GOT3 (cell line): ENCODE data around the gene SIRPD.
"Not testable (repeated sequence)": the region's sequence is repeated elsewhere in the genome, so short reads cannot be mapped to it uniquely, and the experiment has no call there.

Source experiments
- DNase-seq: peaks from one replicate; lab custom pipeline; 2025; ENCODE audit warnings: mixed read lengths; lab: John Stamatoyannopoulos, UW

Gene SIRPD

DNA sequence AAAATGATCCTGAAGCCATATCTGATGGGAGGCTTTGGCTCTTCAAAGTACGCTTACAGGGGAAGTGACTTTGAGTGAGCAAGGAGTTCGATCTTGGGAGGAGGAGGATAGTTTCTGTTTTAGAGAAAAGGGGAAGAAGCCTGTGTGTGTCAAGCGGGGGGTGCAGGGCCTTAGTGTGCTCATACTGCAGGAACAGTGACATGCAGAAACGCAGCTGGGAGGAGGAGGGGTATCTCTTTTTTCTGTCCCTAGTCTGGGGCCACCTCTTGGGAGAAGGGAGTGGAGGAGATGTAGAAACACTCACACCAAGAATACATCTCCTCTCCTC, 19.8 kb downstream of the SIRPD start:
- DNase-seq, result no peak

- no peak for DNase-seq
Observed at GRCh38 chr20:1536893-1537730, 20.4 kb downstream of the SIRPD start.

GRCh38 chr20:1535420-1536175, 21.9 kb downstream of the SIRPD start:
- no peak for DNase-seq

- DNase-seq, result no peak
Observed at GRCh38 chr20:1534526-1534925, 23.0 kb downstream of the SIRPD start.

GRCh38 chr20:1533059-1533458, 24.4 kb downstream of the SIRPD start:
- no peak for DNase-seq

DNA sequence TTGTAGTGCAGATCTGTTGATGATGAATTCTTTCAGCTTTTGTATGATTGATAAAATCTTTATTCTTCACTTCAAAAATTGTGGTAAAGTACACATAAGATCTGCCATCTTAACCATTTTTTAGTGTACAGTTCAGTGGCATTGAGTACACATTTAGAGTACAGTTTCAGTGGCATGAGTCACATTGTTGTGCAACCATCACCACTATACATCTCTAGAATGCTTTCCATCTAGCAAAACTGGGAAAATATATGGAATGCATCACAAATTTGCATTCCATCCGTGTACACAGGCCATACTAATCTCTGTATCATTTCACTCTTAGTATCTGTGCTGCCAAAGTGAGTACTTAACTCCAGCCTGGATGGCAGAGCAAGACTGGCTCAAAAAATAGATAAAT, 28.7 kb downstream of the SIRPD start:
- no peak for DNase-seq

DNA sequence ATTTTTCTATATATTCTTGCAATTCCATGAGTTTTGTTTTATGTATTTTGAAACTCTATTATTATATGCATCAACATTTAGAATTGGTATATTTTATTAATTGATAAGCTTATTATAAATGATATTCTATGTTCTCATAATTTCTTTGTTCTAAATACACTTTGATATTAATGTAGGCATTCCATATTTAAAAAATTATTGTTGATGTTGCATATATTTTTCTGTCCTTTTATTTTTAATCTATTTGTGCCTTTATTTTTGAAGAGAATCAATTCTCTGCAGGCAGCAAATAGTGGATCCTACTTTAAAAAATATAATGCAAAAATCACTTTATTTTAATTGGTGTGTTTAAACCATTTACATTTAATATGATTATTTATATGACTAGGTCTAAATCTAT, 29.6 kb downstream of the SIRPD start:
- no peak for DNase-seq

GRCh38 chr20:1526896-1527295, 30.6 kb downstream of the SIRPD start:
- no peak for DNase-seq

- no peak for DNase-seq
Observed at GRCh38 chr20:1526310-1526709, 31.2 kb downstream of the SIRPD start.

DNA sequence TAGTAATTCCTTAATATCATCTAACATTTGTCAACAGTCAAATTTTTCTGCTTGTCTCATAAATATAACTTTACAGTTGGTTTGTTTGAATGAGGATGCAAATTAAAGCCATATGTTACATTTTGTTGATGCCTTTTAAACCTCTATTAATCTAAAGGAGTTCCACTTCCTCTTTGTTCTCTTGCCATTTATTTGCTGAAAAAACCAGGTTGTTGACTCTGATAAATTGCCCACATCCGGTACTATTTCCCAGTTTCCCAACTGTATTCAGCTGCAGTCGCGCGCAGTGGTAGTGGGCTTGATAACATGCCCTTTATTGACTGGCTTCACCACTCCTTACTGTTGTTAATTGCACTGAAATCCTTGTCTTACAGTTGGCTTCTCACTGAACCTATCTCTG, 33.5 kb downstream of the SIRPD start:
- DNase-seq, result no peak

DNA sequence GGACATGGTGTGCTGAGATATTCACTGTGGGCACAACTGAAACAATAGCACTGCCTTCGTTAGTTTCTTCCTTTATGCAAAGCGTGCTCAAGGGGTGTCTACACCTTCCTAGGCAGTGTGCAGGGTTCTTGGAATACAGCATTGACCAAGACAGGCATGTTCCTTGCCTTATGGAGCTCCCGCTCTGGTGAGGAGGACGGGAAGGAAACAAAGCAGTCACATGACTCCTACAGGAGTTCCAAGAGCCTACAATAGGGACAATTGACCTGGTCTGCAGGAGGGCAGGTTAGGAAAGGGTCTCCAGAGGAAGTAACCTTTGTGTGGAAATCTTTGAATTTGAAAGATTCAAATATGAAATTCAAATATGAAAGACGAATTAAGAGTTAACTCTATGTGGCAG, 40.5 kb downstream of the SIRPD start:
- DNase-seq, result no peak

- DNase-seq, result no peak
Observed at GRCh38 chr20:1513801-1514200, 43.7 kb downstream of the SIRPD start.

DNA sequence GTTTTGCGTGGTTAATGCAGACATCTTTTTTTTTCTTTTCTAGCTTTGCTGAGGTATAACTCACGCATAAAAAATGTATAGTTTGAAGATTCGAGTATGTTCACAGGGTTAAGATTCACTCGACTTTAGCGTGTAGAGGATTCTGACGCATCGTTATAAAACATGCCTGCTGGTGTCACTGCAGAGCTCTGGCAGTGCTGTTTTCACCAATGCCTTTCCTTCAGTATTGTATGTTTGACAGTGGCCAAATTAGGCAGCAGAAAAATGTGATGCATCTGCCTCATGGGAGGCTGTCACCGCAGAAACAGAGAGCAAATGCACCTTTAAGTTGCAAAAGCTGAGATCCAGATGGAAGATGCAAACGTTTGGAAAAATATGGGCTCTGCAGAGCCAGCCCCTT, 48.3 kb downstream of the SIRPD start:
- no peak for DNase-seq

DNA sequence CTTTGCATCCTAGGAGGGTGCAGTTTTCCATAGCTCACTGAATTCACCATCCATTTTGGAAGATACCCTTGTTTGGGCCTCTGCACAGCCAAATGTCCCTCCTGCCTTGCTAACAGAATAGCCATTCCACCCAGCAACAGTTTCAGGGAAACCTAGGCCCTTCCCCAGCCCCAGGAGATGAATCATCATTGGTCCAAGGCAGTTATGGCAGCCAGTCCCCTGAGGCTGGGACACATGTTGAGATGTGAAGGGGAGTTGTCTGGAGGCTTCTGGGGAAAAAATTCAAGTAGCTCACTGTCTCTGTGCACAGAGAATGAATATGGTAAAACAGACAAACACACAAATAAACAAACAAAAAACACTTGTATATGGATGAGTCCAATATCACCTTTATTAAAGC, 48.9 kb downstream of the SIRPD start:
- no peak for DNase-seq

GRCh38 chr20:1507276-1507675, 50.2 kb downstream of the SIRPD start:
- no peak for DNase-seq

- no peak for DNase-seq
Observed at GRCh38 chr20:1505871-1506270, 51.6 kb downstream of the SIRPD start.

GRCh38 chr20:1505361-1505760, 52.1 kb downstream of the SIRPD start:
- no peak for DNase-seq

- peak; percentile 72 for DNase-seq
Observed at GRCh38 chr20:1503564-1504227, 53.8 kb downstream of the SIRPD start.

- no peak for DNase-seq
Observed at GRCh38 chr20:1500496-1500895, 57.0 kb downstream of the SIRPD start.

DNA sequence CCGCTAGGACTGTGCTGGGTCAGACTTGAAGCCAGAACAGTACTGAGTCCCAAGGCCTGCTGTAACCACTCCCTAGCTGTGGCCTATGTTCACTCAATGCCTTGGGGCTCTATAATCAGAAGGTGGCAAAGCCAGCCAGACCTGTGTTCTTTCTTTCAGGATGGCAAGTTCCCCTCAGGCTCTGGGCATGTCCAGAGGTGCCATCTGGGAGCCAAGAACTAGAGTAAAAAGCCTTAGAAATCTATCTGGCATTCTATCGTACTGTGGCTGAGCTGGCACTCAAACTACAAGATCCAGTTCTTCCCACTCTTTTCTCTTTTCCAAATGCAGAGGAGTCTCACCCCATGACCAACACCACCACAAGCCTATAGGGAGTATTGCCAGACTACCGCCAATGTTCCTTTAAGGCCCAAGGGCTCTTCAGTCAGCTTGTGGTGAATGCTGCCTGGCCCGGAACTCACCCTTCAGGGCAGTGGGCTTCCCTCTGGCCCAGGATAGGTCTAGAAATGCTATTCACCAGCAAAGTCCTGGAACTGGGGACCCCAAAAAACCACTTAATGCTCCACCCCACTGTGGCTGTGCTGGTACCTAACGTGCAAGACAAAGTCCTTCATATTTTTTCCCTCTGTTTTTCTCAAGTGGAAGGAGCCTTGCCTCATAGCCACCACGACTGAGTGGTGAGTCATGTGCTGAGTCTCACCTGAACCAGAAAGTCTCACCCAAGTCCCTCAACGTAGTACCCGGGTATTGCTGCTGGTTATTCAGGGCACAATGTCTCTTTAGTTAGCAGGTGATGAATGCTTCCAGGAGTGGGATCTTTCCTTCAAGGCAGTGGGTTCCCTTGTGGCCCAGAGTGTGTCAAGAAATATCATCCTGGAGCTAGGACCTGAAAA, 57.7 kb downstream of the SIRPD start:
- DNase-seq, result no peak

DNA sequence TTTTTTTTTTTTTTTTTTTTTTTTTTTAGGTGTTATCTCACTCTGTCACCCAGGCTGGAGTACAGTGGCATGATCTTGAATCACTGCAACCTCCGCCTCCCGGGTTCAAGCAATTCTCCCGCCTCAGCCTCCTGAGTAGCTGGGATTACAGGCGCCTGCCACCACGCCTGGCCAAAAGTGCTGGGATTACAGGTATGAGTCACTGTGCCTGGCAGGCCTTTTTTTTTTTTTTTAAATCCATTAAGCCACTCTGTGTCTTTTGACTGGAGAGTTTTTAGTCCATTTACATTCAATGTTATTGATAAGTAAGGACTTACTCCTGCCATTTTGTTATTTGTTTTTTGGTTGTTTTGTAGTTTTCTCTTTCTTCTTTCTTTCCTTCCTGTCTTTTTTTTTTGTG, 60.1 kb downstream of the SIRPD start:
- not testable (repeated sequence) for DNase-seq

GRCh38 chr20:1496930-1497329, 60.6 kb downstream of the SIRPD start:
- no peak for DNase-seq
